HG02840 (cell line): ENCODE results near the gene CCNDBP1.

Experiments used
- ATAC-seq: cut with Tn5 transposase; IDR thresholded peaks from one replicate; pipeline ENCODE4 v1.9.1; 2021; ENCODE audit warnings: mild to moderate bottlenecking, moderate library complexity, moderate number of reproducible peaks; ENCODE audit not compliant: unreplicated experiment, low FRiP score

Gene CCNDBP1

DNA sequence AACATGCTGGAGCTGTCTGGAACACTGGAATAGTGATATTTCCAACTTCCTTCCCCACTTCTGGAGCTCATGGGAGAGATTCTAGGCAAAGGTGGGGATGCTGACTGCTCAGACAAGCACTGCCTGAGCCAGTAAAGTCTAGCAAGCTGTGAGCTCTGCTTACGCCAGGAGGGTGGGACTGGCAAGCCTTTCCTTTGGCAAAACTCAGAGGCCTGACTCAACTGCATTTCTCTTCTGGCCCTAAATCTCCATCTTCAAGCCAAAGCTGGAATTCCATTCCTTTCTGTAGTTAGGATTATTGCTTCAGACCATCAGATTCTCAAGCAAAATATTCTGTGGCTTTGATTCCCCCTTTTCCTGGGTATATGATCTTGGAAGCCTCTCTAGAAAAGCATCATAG, 55.9 kb downstream of the CCNDBP1 start:
- ATAC-seq = no peak

GRCh38 chr15:43242616-43243015, 57.4 kb downstream of the CCNDBP1 start:
- no peak for ATAC-seq

DNA sequence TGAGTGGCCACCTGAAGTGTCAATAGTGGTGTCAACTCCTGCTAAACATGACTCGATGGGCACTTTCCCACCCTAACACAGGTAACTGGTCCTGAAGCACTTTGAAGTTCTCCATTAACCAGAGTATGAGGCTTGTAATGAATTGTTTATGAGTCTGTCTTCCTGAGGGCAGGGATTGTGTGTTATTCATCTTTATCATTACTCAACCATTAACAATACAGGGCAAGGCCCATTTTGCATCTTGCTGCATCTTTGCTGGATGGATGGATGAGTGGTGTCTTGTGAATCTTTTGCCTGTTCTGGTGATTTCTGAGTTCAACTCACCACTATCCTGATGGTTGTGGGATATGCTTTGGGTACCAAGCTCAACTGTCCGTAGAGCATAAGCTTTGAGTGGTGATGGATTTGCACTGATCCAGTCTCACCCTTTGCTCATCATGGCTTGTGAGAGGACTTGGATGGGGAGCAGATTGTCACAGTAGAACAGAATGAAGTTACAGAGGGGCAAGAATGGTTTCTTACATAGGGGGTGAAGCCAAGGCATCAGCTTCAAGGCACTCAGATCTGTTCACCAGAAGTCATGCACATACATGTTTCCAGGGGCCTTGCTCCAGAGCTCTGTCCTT, 57.9 kb downstream of the CCNDBP1 start:
- no peak for ATAC-seq

DNA sequence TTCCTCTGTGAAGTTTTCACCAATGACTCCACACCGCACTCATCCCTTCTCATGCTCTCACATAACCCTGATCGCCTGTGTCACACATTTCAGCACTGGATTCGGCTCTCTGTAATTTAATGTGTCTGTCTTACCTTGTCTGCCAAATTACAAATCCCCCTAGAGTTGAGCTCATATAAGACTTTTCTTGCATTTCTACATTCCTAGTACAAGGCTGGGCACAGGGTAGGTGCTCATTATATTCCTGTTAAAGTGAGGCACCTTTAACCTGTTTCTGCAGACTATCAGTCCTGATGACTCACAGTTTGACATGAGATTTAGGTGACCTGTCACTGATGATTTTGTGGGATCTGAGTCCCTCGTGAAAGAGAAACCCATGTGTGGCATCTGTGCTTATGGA, 58.9 kb downstream of the CCNDBP1 start:
- no peak for ATAC-seq

DNA sequence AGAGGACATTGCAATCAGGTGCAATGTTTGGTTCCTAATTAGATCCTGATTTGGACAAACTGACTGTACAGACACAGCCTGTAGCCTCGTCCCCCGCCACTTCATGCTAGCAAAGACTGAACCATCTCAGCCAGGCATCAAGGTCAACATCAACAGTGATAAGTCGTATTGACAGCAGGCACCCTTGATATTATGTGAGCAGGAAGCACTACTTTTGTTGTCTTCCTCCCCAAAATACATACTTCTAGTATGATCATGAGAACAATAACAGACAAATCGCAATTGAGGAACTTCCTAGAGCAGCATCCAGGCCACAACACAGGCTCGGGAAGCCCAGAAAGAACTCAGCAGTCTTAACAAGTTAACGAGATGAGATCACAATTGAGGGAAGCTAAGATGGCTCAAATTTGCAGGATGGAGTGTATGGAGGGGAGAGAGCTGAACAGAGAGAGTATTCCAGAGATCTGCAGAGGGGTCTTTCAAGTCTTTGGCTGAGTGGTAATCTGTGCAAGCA, 61.1 kb downstream of the CCNDBP1 start:
- no peak for ATAC-seq
